Prostate gland (tissue), 2 donors: Measurements from ENCODE around the gene PACC1. TPM values are rescaled to one million over a fixed set of nuclear protein-coding genes. Genes with fewer than 3 reads are reported as not detected.

Experiments used
- DNase-seq: peaks from one replicate; pipeline ENCODE4 v3.0.0-alpha.2; 2019; ENCODE audit warnings: low spot score
- H3K27ac ChIP-seq, 2 donors: fragments of 200-600 bp; sonication (generic); 2 replicates each; pipeline ENCODE4 v1.5.1; 2017 to 2019
- H3K27me3 ChIP-seq: fragments of 200-600 bp; sonication (generic); replicated peaks from 2 replicates; pipeline ENCODE4 v1.5.1; 2019; ENCODE audit not compliant: insufficient read depth
- H3K36me3 ChIP-seq, 2 donors: fragments of 200-600 bp; sonication (generic); 1 replicate in 1 of 2; 2 replicates in 1 of 2; pipeline versions ENCODE4 v1.5.1 to v1.8.1; 2017 to 2019
- H3K4me1 ChIP-seq: fragments of 200-600 bp; sonication (generic); replicated peaks from 2 replicates; pipeline ENCODE4 v1.5.1; 2019
- H3K4me3 ChIP-seq, 2 donors: fragments of 200-600 bp; sonication (generic); 2 replicates each; pipeline ENCODE4 v1.5.1; 2017 to 2019
- H3K9me3 ChIP-seq: fragments of 200-600 bp; sonication (generic); 2 replicates; pipeline ENCODE4 v1.5.1; 2017
- CTCF ChIP-seq, 4 experiments: fragments of 200-600 bp in 2 of 4; fragments of 450-650 bp in 2 of 4; sonication (generic) in 2 of 4; IDR thresholded peaks; 1 replicate in 3 of 4; 2 replicates in 1 of 4; pipeline ENCODE4 v1.5.1; 2016 to 2019; ENCODE audit warnings: antibody characterized with exemption in 4 of 4, mild to moderate bottlenecking in 2 of 4, moderate library complexity in 2 of 4
- POLR2A ChIP-seq: fragments of 450-650 bp; IDR thresholded peaks from one replicate; pipeline ENCODE4 v1.6.1; 2016; ENCODE audit warnings: antibody characterized with exemption, mild to moderate bottlenecking
- POLR2AphosphoS5 ChIP-seq: sonication (generic); formaldehyde crosslinking; IDR thresholded peaks from one replicate; pipeline ENCODE4 v1.6.1; 2017; ENCODE audit warnings: antibody characterized with exemption
- WGBS: methylation state at CpG from one replicate; pipeline ENCODE4 v1.1.5; 2018; 5-methylcytosine and 5-hydroxymethylcytosine counted together
- intact Hi-C: fragments of 100-400 bp; cut with DNase I; formaldehyde crosslinking; loops from one replicate; pipeline ENCODE4 v1.14.2; 2022
- total RNA-seq, 2 donors: library from RNA; depleted of rRNA; stranded (reverse); fragments of >200 nt; gene quantifications; one replicate each; pipeline ENCODE4 v1.1.0, GENCODE V29; 2016

Gene PACC1
- total RNA-seq: 1 to 10 TPM; 5.6 to 6.4 TPM

DNA sequence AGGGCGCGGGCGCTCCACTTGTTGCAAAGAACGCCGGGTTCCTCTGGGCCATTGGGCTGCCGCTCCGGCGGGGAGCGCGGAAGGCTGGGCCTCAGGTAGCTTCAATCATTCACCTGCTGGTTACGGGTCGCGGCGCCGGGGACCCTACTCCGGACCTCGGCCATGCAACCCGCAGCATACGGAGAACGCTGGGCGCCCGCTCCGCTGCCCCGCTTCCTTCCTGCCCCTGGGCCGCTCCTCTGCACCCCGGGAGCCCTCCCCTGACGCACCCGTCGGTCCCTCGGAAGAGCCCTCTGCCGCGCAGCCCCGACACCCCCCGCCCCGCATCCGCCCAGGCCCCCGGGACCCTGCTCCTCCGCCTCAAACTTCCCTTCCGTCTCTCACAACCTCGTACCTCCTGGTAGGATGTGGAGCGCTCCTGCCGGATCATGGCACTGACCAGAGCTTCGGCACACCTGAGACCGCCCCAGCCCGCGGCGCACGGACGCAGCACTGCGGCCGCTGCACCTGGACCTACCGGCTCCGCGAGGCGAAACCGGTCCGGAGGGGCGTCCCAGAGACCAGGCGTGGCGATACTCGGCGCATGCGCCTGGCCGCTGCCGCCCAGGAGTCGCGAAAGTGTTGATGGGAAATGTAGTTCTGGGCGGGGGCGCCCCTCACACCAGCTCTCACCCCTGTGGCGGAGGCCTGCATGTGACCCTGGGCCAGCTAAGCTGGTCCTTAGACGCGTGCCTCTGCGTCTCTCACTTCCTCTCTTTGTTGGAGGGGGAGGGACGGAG is at the start of gene PACC1:
PACC1 (minus strand) TSS at position 559 of the 779 bp plus-strand sequence; CDS start at position 430, 129 bp downstream.
- DNase-seq: peak; percentile 84
- H3K27ac ChIP-seq: peak within 1 kb of the TSS; percentile 56 to 59
- peak within 1 kb of the TSS; percentile 61 to 66 for H3K4me3 ChIP-seq
- under 1% methylated on average over 57 of the region's 74 CpGs for WGBS
- H3K36me3 ChIP-seq: no peaks in the 10 kb centered on the region
- TF ChIP-seq POLR2A: peak; percentile 84
- peak in 1 of 4 experiments; percentile 26 for TF ChIP-seq CTCF (IDR thresholded peaks at IDR 0.05)
- TF ChIP-seq POLR2AphosphoS5: peak; percentile 89
- H3K9me3 ChIP-seq: no peaks in the 10 kb centered on the region
- no peaks in the 10 kb centered on the region for H3K27me3 ChIP-seq
- intact Hi-C loops: no loop called here
- no peaks in the 10 kb centered on the region for H3K4me1 ChIP-seq

DNA sequence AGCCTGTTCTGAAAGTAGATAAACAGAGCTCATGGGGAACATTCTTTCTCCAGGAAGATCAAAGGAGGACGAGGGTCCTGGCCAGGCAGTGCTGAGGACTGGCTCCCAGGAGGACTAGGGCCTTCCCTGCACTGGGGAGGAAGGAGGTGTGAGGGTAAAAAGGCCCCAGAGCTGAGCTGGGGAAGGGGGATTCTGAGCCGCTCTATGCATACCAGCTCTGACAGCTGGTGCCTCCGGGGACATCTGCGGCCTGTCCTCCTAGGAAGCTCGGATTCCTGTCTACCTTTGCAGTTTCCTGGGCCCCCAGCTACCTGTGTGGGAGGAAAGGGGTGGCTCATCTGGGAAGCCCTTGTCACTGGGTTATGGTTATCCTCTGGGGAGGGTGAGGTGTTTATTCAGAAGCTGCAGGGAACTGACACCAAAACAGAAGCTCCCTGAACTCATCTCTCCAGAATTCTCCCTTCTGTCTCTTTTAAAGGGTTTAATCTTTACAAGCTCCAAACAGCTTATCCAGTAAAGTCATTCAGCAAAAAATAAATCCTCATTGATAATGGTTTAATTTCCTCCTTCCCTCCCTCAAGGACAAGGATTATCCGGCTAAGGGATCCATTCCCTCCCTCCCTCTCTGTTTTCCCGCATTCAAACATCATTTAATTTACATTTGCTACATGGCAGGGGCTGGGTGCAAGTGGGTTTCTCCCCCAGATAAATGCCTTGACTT is 49.0 kb upstream of the PACC1 start:
- Histone ChIP-seq H3K27ac (no peak overlapping the region), H3K4me1 (no peaks in the 10 kb centered on the region), H3K9me3 (no peaks in the 10 kb centered on the region), H3K36me3 (no peaks in the 10 kb centered on the region), H3K4me3 (no peak overlapping the region), H3K27me3 (no peaks in the 10 kb centered on the region)
- 71% methylated on average over 7 of the region's 7 CpGs for WGBS
- no peak for DNase-seq
- intact Hi-C loops: no loop called here
- no peak for TF ChIP-seq POLR2A
- no peak for TF ChIP-seq CTCF (IDR thresholded peaks at IDR 0.05)
- no peak for TF ChIP-seq POLR2AphosphoS5

GRCh38 chr1:212461916-212462660 is 47.4 kb upstream of the PACC1 start:
- Histone ChIP-seq H3K27me3 (no peaks in the 10 kb centered on the region), H3K4me3 (no peak overlapping the region), H3K9me3 (no peaks in the 10 kb centered on the region), H3K27ac (no peak overlapping the region), H3K4me1 (no peaks in the 10 kb centered on the region), H3K36me3 (no peaks in the 10 kb centered on the region)
- intact Hi-C loops: no loop called here
- DNase-seq: no peak
- WGBS: 89% methylated on average over 13 of the region's 13 CpGs
- TF ChIP-seq POLR2A: no peak
- no peak for TF ChIP-seq CTCF (IDR thresholded peaks at IDR 0.05)
- TF ChIP-seq POLR2AphosphoS5: no peak

DNA sequence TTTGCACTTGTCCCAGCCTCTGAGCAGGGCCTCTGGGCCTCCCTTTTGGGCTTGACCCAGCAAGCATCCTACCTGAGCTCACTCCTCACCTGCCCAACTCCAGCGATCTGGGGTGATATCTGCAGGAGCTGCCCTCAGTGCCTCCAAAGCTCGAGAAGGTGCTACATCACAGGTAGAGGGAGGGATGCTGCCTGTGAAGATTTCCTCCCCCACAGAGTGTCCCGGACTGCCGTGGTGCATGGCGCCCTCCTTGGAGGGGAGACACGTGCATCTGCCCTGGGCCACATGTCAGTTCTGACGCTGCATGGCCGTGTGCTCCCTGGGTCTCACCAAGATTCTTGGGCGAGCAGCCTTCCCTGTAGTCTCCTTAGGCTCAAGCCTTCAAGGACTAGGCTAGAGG is 45.7 kb upstream of the PACC1 start:
- Histone ChIP-seq H3K9me3 (no peaks in the 10 kb centered on the region), H3K36me3 (no peaks in the 10 kb centered on the region), H3K27me3 (no peaks in the 10 kb centered on the region), H3K4me1 (no peaks in the 10 kb centered on the region), H3K4me3 (no peak overlapping the region), H3K27ac (no peak overlapping the region)
- intact Hi-C loops: no loop called here
- WGBS: 86% methylated on average over 9 of the region's 9 CpGs
- no peak for TF ChIP-seq POLR2A
- TF ChIP-seq CTCF (IDR thresholded peaks at IDR 0.05): no peak
- TF ChIP-seq POLR2AphosphoS5: no peak
- no peak for DNase-seq
